ENCODE data around the gene FERMT2.

Gene FERMT2

GRCh38 chr14:52861403-52861802, 89.4 kb downstream of the FERMT2 start:
- no peak for DNase-seq

DNA sequence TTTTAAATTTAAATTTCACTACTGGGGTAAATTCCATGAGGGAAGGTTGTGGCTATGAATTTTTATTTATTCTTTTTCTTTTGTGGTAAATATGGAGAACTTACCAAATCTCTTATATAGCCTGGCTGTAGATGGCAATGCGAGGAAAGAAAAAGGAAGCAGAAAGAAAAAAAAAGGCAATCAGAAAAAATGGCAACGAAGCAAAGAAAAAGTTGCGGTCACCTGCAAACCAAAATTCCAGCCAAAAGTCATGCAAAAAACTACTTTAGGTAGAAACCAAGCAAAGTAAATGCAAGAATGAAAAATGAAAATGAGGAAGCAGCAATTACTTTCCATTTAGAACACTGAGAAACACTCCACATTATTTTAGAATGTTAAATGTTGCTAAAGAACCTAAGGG, 89.9 kb downstream of the FERMT2 start:
- DNase-seq: no peak

- DNase-seq: no peak
These were observed 90.6 kb downstream of the FERMT2 start for GRCh38 chr14:52860209-52860608.

DNA sequence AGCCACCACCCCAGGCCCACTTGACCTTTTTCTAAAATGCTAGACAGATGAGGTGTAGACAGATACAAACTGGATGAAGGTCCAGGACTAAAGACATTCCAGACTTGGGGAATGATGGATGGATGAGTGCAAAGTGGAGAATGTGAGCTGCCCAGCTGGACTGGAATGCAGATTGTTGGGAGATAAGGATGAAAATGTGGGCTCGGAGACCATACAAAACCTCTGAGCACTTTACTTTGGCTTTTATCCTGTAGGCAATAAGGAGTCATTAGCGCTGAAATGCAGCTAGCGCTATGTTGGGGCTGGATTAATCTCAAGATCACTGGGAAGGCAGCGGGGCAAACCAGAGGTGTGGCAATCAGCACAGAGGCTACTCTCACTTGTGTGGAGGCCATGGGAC, 94.7 kb downstream of the FERMT2 start:
- no peak for DNase-seq

DNA sequence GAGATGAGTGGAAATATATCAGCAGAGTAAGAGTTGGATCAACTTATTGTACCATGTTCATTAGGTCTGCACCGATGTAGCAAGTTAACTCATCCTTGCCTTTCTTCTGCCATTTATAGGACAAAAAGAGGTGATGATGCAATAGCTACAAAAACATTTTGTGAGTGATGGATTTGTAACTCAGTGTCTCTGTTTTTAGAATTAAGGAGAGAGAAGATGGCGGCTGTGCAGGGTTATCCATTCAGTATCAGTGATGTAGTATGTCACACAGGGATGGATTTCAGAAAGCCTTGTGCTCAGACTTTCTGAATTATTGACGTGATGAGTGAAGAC, 97.4 kb downstream of the FERMT2 start:
- no peak for DNase-seq

- no peak for DNase-seq
These were observed 97.9 kb downstream of the FERMT2 start for GRCh38 chr14:52852810-52853521.

GRCh38 chr14:52850451-52850909, 100.4 kb downstream of the FERMT2 start:
- no peak for DNase-seq

- DNase-seq: no peak
These were observed 102.2 kb downstream of the FERMT2 start for GRCh38 chr14:52848626-52849025.

DNA sequence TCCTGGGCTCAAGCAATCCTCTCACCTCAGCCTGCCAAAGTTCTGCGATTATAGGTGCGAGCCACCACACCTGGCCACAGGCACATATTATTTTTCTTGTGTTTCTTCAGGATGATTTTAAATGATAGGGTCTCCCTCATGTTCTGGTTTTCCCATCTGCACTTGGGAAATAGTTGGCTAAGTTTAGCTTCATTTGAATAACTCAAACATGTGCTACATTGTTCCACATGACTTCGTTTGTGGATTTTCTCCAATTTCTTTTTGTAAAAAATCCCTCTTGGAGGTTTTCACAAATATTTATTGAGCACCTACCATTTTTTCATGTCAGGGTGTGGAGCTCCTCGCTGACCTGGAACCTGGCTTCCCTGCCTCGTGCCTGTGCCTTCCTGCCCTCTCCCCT, 104.3 kb downstream of the FERMT2 start:
- DNase-seq: no peak

DNA sequence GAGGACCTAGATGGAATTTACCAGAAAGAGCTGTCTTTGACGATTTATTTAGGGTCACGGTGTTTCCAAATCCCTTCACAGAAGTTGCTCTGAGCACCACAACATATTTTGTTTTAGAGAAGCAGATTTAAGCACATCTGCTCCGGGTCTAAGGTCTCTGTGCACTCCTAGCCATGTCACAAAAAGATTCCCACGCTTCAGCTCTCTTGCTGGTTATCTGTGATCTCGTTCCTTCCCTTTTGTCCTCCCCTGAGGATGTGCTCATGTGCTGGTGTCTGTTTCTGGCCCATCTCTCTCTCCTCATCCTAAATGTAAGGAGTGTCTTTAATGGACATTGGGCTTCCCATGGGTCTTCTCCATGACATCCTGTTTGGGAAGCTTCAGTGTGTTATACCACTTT, 105.8 kb downstream of the FERMT2 start:
- DNase-seq: peak; percentile 31

GRCh38 chr14:52844262-52845060, 106.4 kb downstream of the FERMT2 start:
- DNase-seq: peak; percentile 43

DNA sequence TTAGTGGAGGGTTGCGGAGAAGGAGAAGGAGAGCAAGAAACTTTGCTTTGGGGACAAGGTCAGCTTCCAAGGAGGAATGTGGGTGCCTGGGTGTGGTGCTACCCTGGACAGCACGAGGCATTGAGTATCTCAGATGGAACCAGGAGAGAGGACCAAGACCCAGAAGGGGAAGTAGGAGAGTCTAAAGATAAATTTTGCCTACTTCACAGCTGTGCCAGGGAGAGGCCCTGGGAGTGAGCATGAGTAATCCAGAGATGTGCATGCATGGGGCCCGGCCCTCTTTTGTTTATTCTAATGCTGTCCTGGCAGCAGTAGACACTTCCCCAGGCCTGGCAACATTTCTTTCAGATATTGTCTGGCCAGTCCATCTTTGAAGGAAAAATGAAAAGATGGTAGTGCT, 110.0 kb downstream of the FERMT2 start:
- no peak for DNase-seq

- no peak for DNase-seq
These were observed 113.4 kb downstream of the FERMT2 start for GRCh38 chr14:52837451-52837850.

GRCh38 chr14:52836063-52836462, 114.8 kb downstream of the FERMT2 start:
- DNase-seq: no peak

- peak; percentile 63 for DNase-seq
These were observed 115.5 kb downstream of the FERMT2 start for GRCh38 chr14:52835122-52835903.

- no peak for DNase-seq
These were observed 116.4 kb downstream of the FERMT2 start for GRCh38 chr14:52834440-52834842.

- no peak for DNase-seq
These were observed 117.0 kb downstream of the FERMT2 start for GRCh38 chr14:52833891-52834290.

DNA sequence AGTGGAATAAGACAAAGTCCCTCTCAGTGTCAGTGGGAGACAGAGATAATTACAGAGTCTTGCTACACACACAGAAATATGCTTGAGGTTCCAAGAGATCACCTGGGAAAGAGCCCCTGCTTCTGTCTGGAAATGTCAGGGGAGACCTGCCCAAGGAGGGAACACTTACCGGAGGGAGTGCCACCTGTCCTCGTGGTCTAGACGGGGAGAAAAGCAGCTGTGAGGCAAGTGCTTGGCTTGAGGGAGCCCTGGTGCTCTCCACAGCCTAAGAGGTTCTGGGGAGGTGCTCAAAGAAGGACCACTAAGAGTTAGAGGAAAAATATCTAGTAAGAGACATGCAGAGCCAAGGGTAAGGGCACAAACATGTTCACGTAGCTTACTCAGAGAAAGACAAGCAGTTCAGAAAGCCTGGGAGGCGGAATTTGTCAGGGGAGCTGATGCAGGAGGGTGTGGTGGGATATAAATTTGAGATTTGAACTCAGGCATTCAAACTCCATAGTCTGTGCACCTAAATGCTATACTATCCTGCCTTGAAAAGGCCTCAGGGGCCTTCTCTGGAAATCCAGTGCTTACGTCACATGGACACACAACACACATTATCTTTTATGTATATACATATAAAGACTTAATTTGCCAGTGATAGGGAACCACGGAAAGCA, 121.2 kb downstream of the FERMT2 start:
- no peak for DNase-seq

DNA sequence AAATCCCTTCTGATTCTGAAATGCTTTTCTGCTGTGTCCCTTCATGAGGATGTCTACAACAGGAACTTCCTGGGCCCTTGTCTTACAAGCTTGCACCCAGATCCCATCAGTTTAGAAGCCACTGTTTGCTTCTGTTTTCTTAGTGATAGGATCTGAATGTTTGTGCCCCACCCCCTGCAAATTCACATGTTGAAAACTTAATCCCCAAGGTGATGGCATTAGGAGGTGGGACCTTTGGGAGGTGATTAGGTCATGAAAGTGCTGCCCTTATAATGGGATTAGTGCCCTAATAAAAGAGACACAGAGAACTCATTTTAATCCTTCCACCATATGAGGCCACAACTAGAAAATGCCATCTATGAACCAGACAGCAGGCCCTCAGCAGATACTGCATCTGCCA, 123.4 kb downstream of the FERMT2 start:
- DNase-seq: no peak

DNA sequence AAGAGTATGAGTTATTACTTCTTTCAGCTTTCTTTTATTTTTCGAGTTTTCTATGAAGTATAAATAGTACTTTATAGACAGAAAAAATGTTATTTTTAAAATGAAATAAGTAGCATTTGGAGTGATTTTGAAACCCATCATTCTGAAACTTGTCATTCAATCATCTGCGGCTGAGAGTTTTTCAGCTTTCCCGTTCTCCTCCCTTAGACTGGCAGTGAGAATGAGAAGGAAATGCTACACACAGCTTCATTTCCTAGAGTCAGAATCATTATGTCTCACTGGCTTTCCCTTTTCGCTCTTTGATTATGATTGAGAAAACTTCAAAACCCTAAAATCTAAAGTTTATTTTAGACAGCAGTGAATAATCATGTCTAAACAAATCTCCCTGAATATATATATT, 125.8 kb downstream of the FERMT2 start:
- no peak for DNase-seq

DNA sequence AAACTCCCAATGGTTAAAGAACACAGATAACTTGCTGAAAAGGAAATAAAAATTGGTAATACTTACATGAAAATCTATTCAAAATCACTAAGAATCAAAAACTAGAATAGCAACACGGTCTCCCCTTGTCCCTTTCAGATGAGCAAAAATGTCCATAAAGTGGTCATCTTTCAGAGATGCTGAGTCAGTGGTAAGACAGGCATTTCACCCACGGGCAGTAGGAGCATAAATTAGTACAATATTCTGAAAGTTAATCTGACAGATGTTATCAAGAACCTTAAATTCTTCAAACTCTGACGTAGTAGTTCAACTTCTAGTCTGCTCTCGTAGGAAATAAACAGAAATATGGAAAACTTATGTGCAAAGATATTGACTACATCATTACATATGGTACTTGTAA, 126.4 kb downstream of the FERMT2 start:
- DNase-seq: no peak

- no peak for DNase-seq
These were observed 129.0 kb downstream of the FERMT2 start for GRCh38 chr14:52821805-52822250.

GRCh38 chr14:52808101-52808500, 142.7 kb downstream of the FERMT2 start:
- DNase-seq: no peak
